ENCODE results near the gene LUC7L3. TPM values are rescaled to one million over a fixed set of nuclear protein-coding genes. Genes with fewer than 3 reads are reported as not detected.

The LUC7L3 gene
- total RNA-seq, 4 donors from 2014 or later: 62.8 to 984 (median 159) TPM

DNA sequence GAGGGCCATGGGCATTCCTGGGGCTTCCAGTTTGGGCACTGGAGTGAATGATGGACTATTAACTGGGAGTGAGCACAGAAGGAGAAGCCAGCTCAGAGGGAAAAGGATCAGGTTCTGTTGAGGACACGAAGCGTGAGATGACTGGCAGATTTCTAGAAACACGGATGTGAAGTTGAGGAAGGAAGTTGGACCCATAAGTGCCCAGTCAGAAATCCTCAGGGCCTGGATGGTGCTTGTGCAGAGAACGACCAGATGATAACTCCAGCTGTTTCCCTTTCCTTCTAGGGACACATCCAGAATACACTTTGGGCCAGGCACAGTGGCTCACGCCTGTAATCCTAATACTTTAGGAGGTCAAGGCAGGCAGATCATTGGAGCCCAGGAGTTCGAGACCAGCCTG, 71.2 kb downstream of the LUC7L3 start:
- in situ Hi-C loops (cut with MboI; ENCODE audit: low pct_ligation_motif_present in 1 of 4, low pct_unique_long_range_greater_than_20kb in 1 of 4, low sequenced_read_pairs in 3 of 4): no loop called here

DNA sequence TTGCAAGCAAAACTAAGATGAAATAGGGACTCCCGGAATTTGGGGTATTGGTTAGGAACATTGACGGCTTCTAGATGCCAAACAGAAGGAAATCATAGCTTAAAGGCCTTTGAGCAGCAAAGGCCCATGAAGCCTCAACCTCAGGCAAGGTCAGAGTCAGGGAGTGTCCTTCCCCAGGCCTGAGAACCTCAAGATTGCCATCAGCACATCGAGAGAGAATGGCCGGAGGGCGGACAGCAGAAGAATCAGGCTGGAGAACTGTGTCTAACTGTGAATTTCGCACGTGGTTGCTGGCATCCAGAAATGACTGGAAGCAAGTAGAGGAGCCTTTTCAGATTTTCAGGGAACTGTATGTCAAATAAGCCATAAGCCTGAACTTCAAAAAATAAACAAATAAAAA, 72.7 kb downstream of the LUC7L3 start:
- no peak for DNase-seq
- no peaks in the 10 kb centered on the region for H3K9me3 ChIP-seq
- TF ChIP-seq POLR2AphosphoS5 (IDR thresholded peaks at IDR 0.05): no peak
- no peak for TF ChIP-seq EP300 (IDR thresholded peaks at IDR 0.05; ENCODE audit: low read depth)
- TF ChIP-seq, protein P1, sequence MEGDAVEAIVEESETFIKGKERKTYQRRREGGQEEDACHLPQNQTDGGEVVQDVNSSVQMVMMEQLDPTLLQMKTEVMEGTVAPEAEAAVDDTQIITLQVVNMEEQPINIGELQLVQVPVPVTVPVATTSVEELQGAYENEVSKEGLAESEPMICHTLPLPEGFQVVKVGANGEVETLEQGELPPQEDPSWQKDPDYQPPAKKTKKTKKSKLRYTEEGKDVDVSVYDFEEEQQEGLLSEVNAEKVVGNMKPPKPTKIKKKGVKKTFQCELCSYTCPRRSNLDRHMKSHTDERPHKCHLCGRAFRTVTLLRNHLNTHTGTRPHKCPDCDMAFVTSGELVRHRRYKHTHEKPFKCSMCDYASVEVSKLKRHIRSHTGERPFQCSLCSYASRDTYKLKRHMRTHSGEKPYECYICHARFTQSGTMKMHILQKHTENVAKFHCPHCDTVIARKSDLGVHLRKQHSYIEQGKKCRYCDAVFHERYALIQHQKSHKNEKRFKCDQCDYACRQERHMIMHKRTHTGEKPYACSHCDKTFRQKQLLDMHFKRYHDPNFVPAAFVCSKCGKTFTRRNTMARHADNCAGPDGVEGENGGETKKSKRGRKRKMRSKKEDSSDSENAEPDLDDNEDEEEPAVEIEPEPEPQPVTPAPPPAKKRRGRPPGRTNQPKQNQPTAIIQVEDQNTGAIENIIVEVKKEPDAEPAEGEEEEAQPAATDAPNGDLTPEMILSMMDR (IDR thresholded peaks at IDR 0.05): no peak
- no peak for TF ChIP-seq POLR2A (IDR thresholded peaks at IDR 0.05)
- no peak overlapping the region for H3K27ac ChIP-seq
- no peaks in the 10 kb centered on the region for H3K4me1 ChIP-seq
- no peak overlapping the region for H3K4me3 ChIP-seq
- no peaks in the 10 kb centered on the region for H3K36me3 ChIP-seq
- in situ Hi-C loops (cut with MboI; ENCODE audit: low pct_ligation_motif_present in 1 of 4, low pct_unique_long_range_greater_than_20kb in 1 of 4, low sequenced_read_pairs in 3 of 4): no loop called here
- H3K27me3 ChIP-seq: no peaks in the 10 kb centered on the region
- intact Hi-C loops (cut with DNase I; ENCODE audit: low total_unique reads): no loop called here
- 74 to 83% methylated on average over 4 to 7 of the region's 7 CpGs for WGBS, 2 donors (ENCODE audit: low coverage in 1 of 2)

More for the DNA sequence above, 71.2 kb downstream of the LUC7L3 start:
- TF ChIP-seq POLR2AphosphoS5 (IDR thresholded peaks at IDR 0.05): no peak
- no peak for TF ChIP-seq POLR2A (IDR thresholded peaks at IDR 0.05)
- TF ChIP-seq, protein P1 (IDR thresholded peaks at IDR 0.05): no peak
- no peak for TF ChIP-seq EP300 (IDR thresholded peaks at IDR 0.05; ENCODE audit: low read depth)
- DNase-seq: no peak
- H3K27ac ChIP-seq: no peak overlapping the region
- H3K4me3 ChIP-seq: no peak overlapping the region
- H3K4me1 ChIP-seq: peaks cover 0 to 5% (median 1%) of the 10 kb centered on the region in 4 donors
- no peaks in the 10 kb centered on the region for H3K36me3 ChIP-seq
- no peaks in the 10 kb centered on the region for H3K27me3 ChIP-seq
- WGBS, 2 donors (ENCODE audit: low coverage in 1 of 2): 73% methylated on average over 6 of the region's 6 CpGs; no CpG with 5 or more reads in 1 of the 2 donors
- H3K9me3 ChIP-seq: no peaks in the 10 kb centered on the region
- intact Hi-C loops (cut with DNase I; ENCODE audit: low total_unique reads): no loop called here

DNA sequence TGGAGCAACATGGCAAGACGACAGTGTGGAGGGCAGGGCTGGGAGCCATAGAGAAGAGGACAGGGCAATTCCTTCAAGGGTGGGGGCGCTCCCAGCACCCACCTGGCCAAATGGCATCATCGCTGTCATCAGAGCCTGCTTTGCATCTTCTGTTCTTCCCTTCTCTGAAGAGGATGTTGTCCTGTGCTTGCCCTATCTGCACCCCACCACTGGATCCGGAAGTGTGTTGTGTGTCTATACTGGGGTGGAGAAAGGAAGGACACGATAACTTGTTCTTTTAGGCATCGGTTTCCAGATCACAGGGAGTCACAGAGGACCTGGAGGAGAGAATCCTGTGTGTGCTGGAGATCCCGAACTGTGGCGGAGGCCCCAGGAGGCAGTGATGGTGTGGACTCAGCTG, 73.6 kb downstream of the LUC7L3 start:
- WGBS, 2 donors (ENCODE audit: low coverage in 1 of 2): 91 to 100% methylated on average over 5 to 8 of the region's 8 CpGs
- in situ Hi-C loops (cut with MboI; ENCODE audit: low pct_ligation_motif_present in 1 of 4, low pct_unique_long_range_greater_than_20kb in 1 of 4, low sequenced_read_pairs in 3 of 4): no loop called here
- Histone ChIP-seq H3K27me3 (no peaks in the 10 kb centered on the region), H3K4me3 (no peak overlapping the region), H3K9me3 (no peaks in the 10 kb centered on the region), H3K36me3 (no peaks in the 10 kb centered on the region), H3K27ac (no peak overlapping the region), H3K4me1 (no peaks in the 10 kb centered on the region)
- intact Hi-C loops (cut with DNase I; ENCODE audit: low total_unique reads): no loop called here
- TF ChIP-seq EP300 (IDR thresholded peaks at IDR 0.05; ENCODE audit: low read depth): no peak
- no peak for TF ChIP-seq POLR2AphosphoS5 (IDR thresholded peaks at IDR 0.05)
- TF ChIP-seq, protein P1 (IDR thresholded peaks at IDR 0.05): no peak
- no peak for TF ChIP-seq POLR2A (IDR thresholded peaks at IDR 0.05)
- no peak for DNase-seq

DNA sequence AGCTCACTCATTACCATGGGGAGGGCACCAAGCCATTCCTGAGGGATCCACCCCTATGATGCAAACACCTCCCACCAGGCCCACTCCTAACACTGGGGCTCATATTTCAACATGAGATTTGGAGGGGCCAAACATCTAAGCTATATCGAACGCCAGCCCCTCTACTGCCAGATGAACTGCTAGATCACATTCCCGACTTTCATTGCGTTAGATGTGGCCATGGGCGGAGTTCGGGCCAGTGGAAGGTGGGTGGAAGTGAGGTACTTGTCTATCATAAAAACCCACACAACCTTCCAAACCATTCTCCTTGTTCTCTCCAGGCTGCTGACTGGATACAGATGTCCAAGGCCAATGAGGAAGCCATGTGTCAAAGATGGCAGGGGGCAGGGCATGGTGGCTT, 75.0 kb downstream of the LUC7L3 start:
- Histone ChIP-seq H3K4me1 (no peaks in the 10 kb centered on the region), H3K4me3 (no peak overlapping the region), H3K27ac (no peak overlapping the region), H3K36me3 (no peaks in the 10 kb centered on the region), H3K27me3 (no peaks in the 10 kb centered on the region), H3K9me3 (no peaks in the 10 kb centered on the region)
- in situ Hi-C loops (cut with MboI; ENCODE audit: low pct_ligation_motif_present in 1 of 4, low pct_unique_long_range_greater_than_20kb in 1 of 4, low sequenced_read_pairs in 3 of 4) (no loop called here), intact Hi-C loops (cut with DNase I; ENCODE audit: low total_unique reads) (no loop called here)
- no peak for TF ChIP-seq POLR2A (IDR thresholded peaks at IDR 0.05)
- no peak for TF ChIP-seq EP300 (IDR thresholded peaks at IDR 0.05; ENCODE audit: low read depth)
- no peak for TF ChIP-seq POLR2AphosphoS5 (IDR thresholded peaks at IDR 0.05)
- TF ChIP-seq, protein P1 (IDR thresholded peaks at IDR 0.05): no peak
- WGBS, 2 donors (ENCODE audit: low coverage in 1 of 2): 92% methylated on average over 6 of the region's 6 CpGs; no CpG with 5 or more reads in 1 of the 2 donors
- DNase-seq: no peak
